HCT116 (cell line): ENCODE results near the gene RPL22L1. TPM values are rescaled to one million over a fixed set of nuclear protein-coding genes. Genes with fewer than 3 reads are reported as not detected.
"Not testable (repeated sequence)": the region's sequence is repeated elsewhere in the genome, so short reads cannot be mapped to it uniquely, and the experiment has no call there.

ENCODE experiments used
- ATAC-seq: fragments of 200-7000 bp; cut with Tn5 transposase; 2 replicates; pipeline ENCODE4 v1.9.1; 2020; ENCODE audit warnings: mild to moderate bottlenecking, moderate library complexity
- BruUV-seq: library from RNA; stranded (reverse); fragments of 400-500 nt; replicated peaks from 2 replicates; lab custom pipeline; 2021; lab: Mats Ljungman, UMichigan
- CTCF ChIA-PET: fragments of 300-600 bp; sonication (Branson Sonifier 250); formaldehyde crosslinking; loops from one replicate; lab custom pipeline; 2021; ENCODE audit warnings: antibody characterized with exemption; lab: Charles Lee
- POLR2A ChIA-PET: fragments of 300-600, 350-600 bp; sonication (Branson Sonifier 250); formaldehyde crosslinking; loops from one replicate; lab custom pipeline; 2021; ENCODE audit warnings: antibody characterized with exemption; lab: Charles Lee
- RAD21 ChIA-PET, 2 experiments: fragments of 300-600 bp; sonication (Branson Sonifier 250); formaldehyde crosslinking; loops; one replicate each; lab custom pipeline; 2023; ENCODE audit warnings: low total read pairs in 2 of 2; ENCODE audit not compliant: uncharacterized antibody in 2 of 2, unreplicated experiment in 2 of 2, low non-redundant PET in 1 of 2; lab: Charles Lee
- DNase-seq: peaks from one replicate; pipeline ENCODE4 v3.0.0-alpha.2; 2010; ENCODE audit warnings: low read depth, low spot score
- H2AFZ ChIP-seq: fragments of 200-600 bp; shearing (Covaris generic), sonication (generic); 2 replicates; pipeline ENCODE4 v1.6.1; 2017; ENCODE audit warnings: low read depth, mixed run types, mixed read lengths, antibody characterized with exemption, low read length; ENCODE audit not compliant: poor library complexity, severe bottlenecking
- H3K27ac ChIP-seq: 2 replicates; pipeline ENCODE4 v1.5.1; 2012; ENCODE audit warnings: low read depth, low read length
- H3K27me3 ChIP-seq: fragments of 200-600 bp; sonication (generic); 2 replicates; pipeline ENCODE4 v1.6.1; 2016; ENCODE audit warnings: mixed run types, low read length, mixed read lengths; ENCODE audit not compliant: insufficient read depth
- H3K36me3 ChIP-seq, 2 experiments: fragments of 200-500 bp in 1 of 2; fragments of 200-600 bp in 1 of 2; sonication (Bioruptor generic) in 1 of 2; sonication (generic) in 1 of 2; 2 replicates each; pipeline versions ENCODE4 v1.5.1 to v1.6.1; 2014 to 2016; ENCODE audit warnings: low read length in 2 of 2, inconsistent platforms in 1 of 2, mixed read lengths in 1 of 2, mixed run types in 1 of 2; ENCODE audit not compliant: insufficient read depth in 2 of 2, control insufficient read depth in 1 of 2
- H3K4me1 ChIP-seq, 2 experiments: fragments of 200-600 bp in 1 of 2; sonication (generic) in 1 of 2; 2 replicates each; pipeline versions ENCODE4 v1.5.1 to v1.6.1; 2012 to 2017; ENCODE audit warnings: low read length in 2 of 2, inconsistent platforms in 1 of 2, mild to moderate bottlenecking in 1 of 2, mixed read lengths in 1 of 2, mixed run types in 1 of 2, moderate library complexity in 1 of 2; ENCODE audit not compliant: insufficient read depth in 2 of 2, control insufficient read depth in 1 of 2
- H3K4me2 ChIP-seq: fragments of 200-600 bp; sonication (generic); 2 replicates; pipeline ENCODE4 v1.6.1; 2017; ENCODE audit warnings: mixed run types, low read length, mixed read lengths
- H3K4me3 ChIP-seq, 2 experiments: fragments of 200-600 bp in 1 of 2; sonication (generic) in 1 of 2; replicated peaks in 1 of 2; 2 replicates each; pipeline ENCODE4 v1.5.1; 2011 to 2016; ENCODE audit warnings: low read length in 2 of 2, control low read depth in 1 of 2, low read depth in 1 of 2, mild to moderate bottlenecking in 1 of 2, mixed read lengths in 1 of 2, mixed run types in 1 of 2
- H3K79me2 ChIP-seq: fragments of 200-600 bp; sonication (generic); 2 replicates; pipeline ENCODE4 v1.6.1; 2017; ENCODE audit warnings: mild to moderate bottlenecking, mixed run types, low read length, moderate library complexity, mixed read lengths; ENCODE audit not compliant: insufficient read depth
- H3K9ac ChIP-seq: fragments of 200-600 bp; sonication (generic); 2 replicates; pipeline ENCODE4 v1.6.1; 2016; ENCODE audit warnings: low read length, mixed read lengths
- H3K9me2 ChIP-seq: fragments of 200-600 bp; sonication (generic), shearing (Covaris generic); 2 replicates; pipeline ENCODE4 v1.6.1; 2017; ENCODE audit warnings: mixed run types, mild to moderate bottlenecking, moderate library complexity; ENCODE audit not compliant: insufficient read depth
- H3K9me3 ChIP-seq, 2 experiments: fragments of 200-500 bp in 1 of 2; fragments of 200-600 bp in 1 of 2; sonication (Bioruptor generic) in 1 of 2; sonication (generic) in 1 of 2; 2 replicates each; pipeline ENCODE4 v1.6.1; 2014 to 2017; ENCODE audit warnings: low read length in 2 of 2, mixed read lengths in 2 of 2, inconsistent platforms in 1 of 2, low read depth in 1 of 2, mild to moderate bottlenecking in 1 of 2, mixed run types in 1 of 2, moderate library complexity in 1 of 2; ENCODE audit not compliant: control insufficient read depth in 1 of 2, insufficient read depth in 1 of 2
- H4K20me1 ChIP-seq: fragments of 200-600 bp; sonication (generic), shearing (Covaris generic); 2 replicates; pipeline ENCODE4 v1.6.1; 2017; ENCODE audit warnings: mixed run types, mild to moderate bottlenecking, moderate library complexity; ENCODE audit not compliant: insufficient read depth
- ATF3 ChIP-seq: IDR thresholded peaks from 2 replicates; pipeline ENCODE4 v1.6.1; 2012
- CEBPB ChIP-seq: IDR thresholded peaks from 2 replicates; pipeline ENCODE4 v1.6.1; 2012; ENCODE audit warnings: low read depth
- ELF1 ChIP-seq: IDR thresholded peaks from 2 replicates; pipeline ENCODE4 v1.6.1; 2012; ENCODE audit warnings: low read depth, borderline replicate concordance
- FOSL1 ChIP-seq: IDR thresholded peaks from 2 replicates; pipeline ENCODE4 v1.6.1; 2012; ENCODE audit warnings: low read depth
- ZNF274 ChIP-seq: fragments of 200-500 bp; sonication (Bioruptor generic); IDR thresholded peaks from 2 replicates; pipeline ENCODE4 v1.6.1; 2014; ENCODE audit warnings: mild to moderate bottlenecking, low read depth, low read length, inconsistent platforms
- intact Hi-C: fragments of 100-400 bp; cut with micrococcal nuclease; formaldehyde crosslinking; loops from 2 replicates; pipeline ENCODE4 v1.10.0; 2022
- total RNA-seq: library from RNA; stranded (reverse); gene quantifications from one replicate; pipeline ENCODE4 v1.2.1, GENCODE V29; 2021; ENCODE audit not compliant: unreplicated experiment
- TF ChIP-seq, protein P1 (sequence below): IDR thresholded peaks from 2 replicates; pipeline ENCODE4 v1.6.1; 2012

RPL22L1 gene
- total RNA-seq, 1 experiment from 2014 or later: 492 TPM

- ATAC-seq, H3K27ac ChIP-seq, POLR2A ChIA-PET, BruUV-seq, DNase-seq, H3K36me3 ChIP-seq, H3K9ac ChIP-seq, RAD21 ChIA-PET, H2AFZ ChIP-seq, H3K79me2 ChIP-seq, CTCF ChIA-PET, H4K20me1 ChIP-seq, H3K9me3 ChIP-seq, H3K9me2 ChIP-seq, H3K4me3 ChIP-seq, H3K27me3 ChIP-seq, H3K4me2 ChIP-seq: not testable (repeated sequence)
- intact Hi-C loops: loop anchor here (10.0 kb wide), 1 partner anchor 634 kb away; the partner anchor contains the start of gene PHC3
- peaks cover 8 to 12% of the 10 kb centered on the region in 2 experiments; a peak in 2 of 4 replicates for H3K4me1 ChIP-seq
These were observed 51.7 kb downstream of the RPL22L1 start for GRCh38 chr3:170818325-170818724.

- DNase-seq, H4K20me1 ChIP-seq, H2AFZ ChIP-seq, H3K9me2 ChIP-seq, BruUV-seq, H3K4me2 ChIP-seq, RAD21 ChIA-PET, H3K27ac ChIP-seq, H3K9ac ChIP-seq, H3K79me2 ChIP-seq, H3K9me3 ChIP-seq, ATAC-seq, H3K36me3 ChIP-seq, POLR2A ChIA-PET, H3K4me3 ChIP-seq, H3K27me3 ChIP-seq: not testable (repeated sequence)
- CTCF ChIA-PET: interaction anchor here (9.7 kb wide), 1 partner anchor 405 kb away, joined by 212 read pairs; no protein-coding TSS in a partner anchor
- peaks cover 8 to 12% of the 10 kb centered on the region in 2 experiments; a peak in 2 of 4 replicates for H3K4me1 ChIP-seq
- intact Hi-C loops: loop anchor here (10.0 kb wide), 1 partner anchor 633 kb away; the partner anchor contains the start of gene PHC3
These were observed 52.5 kb downstream of the RPL22L1 start for GRCh38 chr3:170817471-170817870.

DNA sequence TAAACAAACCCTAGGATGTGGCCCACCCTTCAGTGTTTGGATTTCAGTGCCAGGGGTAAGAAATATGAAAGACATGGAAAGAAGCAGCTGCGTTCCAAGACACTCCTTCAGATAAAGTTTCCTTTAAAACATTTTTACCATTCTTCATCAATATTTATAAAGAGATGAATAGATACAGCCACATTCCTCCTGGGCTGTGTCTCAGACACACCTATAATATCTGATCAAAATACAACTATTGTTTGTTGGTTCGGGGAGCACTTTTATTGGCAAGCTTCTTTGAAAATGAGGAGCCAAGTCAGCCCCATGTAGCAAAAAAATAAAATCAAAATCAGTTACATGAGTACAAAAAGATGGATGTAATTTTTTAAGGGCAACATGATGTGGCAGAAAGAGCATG, 53.2 kb downstream of the RPL22L1 start:
- Histone ChIP-seq H3K4me3 (no peak overlapping the region), H3K9me2 (no peaks in the 10 kb centered on the region), H3K27ac (no peak overlapping the region), H3K27me3 (no peaks in the 10 kb centered on the region), H4K20me1 (no peaks in the 10 kb centered on the region), H3K36me3 (no peaks in the 10 kb centered on the region), H3K4me1 (peaks cover 8 to 12% of the 10 kb centered on the region in 2 experiments; a peak in 2 of 4 replicates), H3K79me2 (no peaks in the 10 kb centered on the region), H2AFZ (no peak overlapping the region), H3K9me3 (no peaks in the 10 kb centered on the region), H3K9ac (no peak overlapping the region), H3K4me2 (no peak overlapping the region)
- TF ChIP-seq, protein P1, sequence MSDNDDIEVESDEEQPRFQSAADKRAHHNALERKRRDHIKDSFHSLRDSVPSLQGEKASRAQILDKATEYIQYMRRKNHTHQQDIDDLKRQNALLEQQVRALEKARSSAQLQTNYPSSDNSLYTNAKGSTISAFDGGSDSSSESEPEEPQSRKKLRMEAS: no peak
- TF ChIP-seq ELF1 (no peak), CEBPB (no peak), FOSL1 (no peak), ATF3 (no peak), ZNF274 (no peak)
- no TSS peak for BruUV-seq
- CTCF ChIA-PET: interaction anchor here (9.7 kb wide), 1 partner anchor 404 kb away, joined by 212 read pairs; no protein-coding TSS in a partner anchor
- RAD21 ChIA-PET: no interaction called here
- ATAC-seq (no peak), DNase-seq (no peak)
- intact Hi-C loops: loop anchor here (10.0 kb wide), 1 partner anchor 632 kb away; the partner anchor contains the start of gene PHC3
- POLR2A ChIA-PET: no interaction called here
